Endothelial cell of umbilical vein (primary cell): Measurements from ENCODE around the gene ZNF511. TPM values are rescaled to one million over a fixed set of nuclear protein-coding genes. Genes with fewer than 3 reads are reported as not detected.

ENCODE experiments used
- BruUV-seq: library from RNA; stranded (reverse); fragments of 400-500 nt; replicated peaks from 2 replicates; lab custom pipeline; 2021; lab: Mats Ljungman, UMichigan
- CTCF ChIA-PET: fragments of 300-600, 350-600 bp; sonication (Branson Sonifier 250); formaldehyde crosslinking; loops from one replicate; lab custom pipeline; 2021; ENCODE audit warnings: antibody characterized with exemption, inconsistent platforms; lab: Charles Lee
- POLR2A ChIA-PET: fragments of 300-600, 350-600 bp; sonication (Branson Sonifier 250); formaldehyde crosslinking; loops from one replicate; lab custom pipeline; 2021; ENCODE audit warnings: antibody characterized with exemption, inconsistent platforms; lab: Charles Lee
- DNase-seq: peaks from one replicate; pipeline ENCODE4 v3.0.0-alpha.2; 2011; ENCODE audit warnings: low read depth, low spot score
- FAIRE-seq: peaks from 2 replicates; lab custom pipeline; 2011; peaks lifted over from hg19 to GRCh38; lab: Jason Lieb, UNC
- H2AFZ ChIP-seq: 2 replicates; pipeline ENCODE4 v1.6.0; 2012; ENCODE audit warnings: low read depth, low read length, control low read depth, inconsistent platforms
- H3K27ac ChIP-seq: 2 replicates; pipeline ENCODE4 v1.5.1; 2011; ENCODE audit warnings: low read depth, mild to moderate bottlenecking, control low read depth, low read length, moderate library complexity; ENCODE audit not compliant: insufficient read depth
- H3K27me3 ChIP-seq, 2 experiments: 2 replicates each; pipeline versions ENCODE4 v1.6.0 to v1.6.1; 2011; ENCODE audit warnings: low read length in 2 of 2, mixed read lengths in 1 of 2; ENCODE audit not compliant: control insufficient read depth in 2 of 2, insufficient read depth in 2 of 2
- H3K36me3 ChIP-seq, 2 experiments: 2 replicates in 1 of 2; 3 replicates in 1 of 2; pipeline ENCODE4 v1.5.1; 2011; ENCODE audit warnings: low read length in 2 of 2, mild to moderate bottlenecking in 1 of 2, moderate library complexity in 1 of 2; ENCODE audit not compliant: control insufficient read depth in 2 of 2, insufficient read depth in 2 of 2; ENCODE audit errors: extremely low read depth in 1 of 2
- H3K4me1 ChIP-seq: 3 replicates; pipeline ENCODE4 v1.5.1; 2011; ENCODE audit warnings: mild to moderate bottlenecking, low read length; ENCODE audit not compliant: control insufficient read depth, insufficient read depth; ENCODE audit errors: extremely low read depth
- H3K4me2 ChIP-seq: 2 replicates; pipeline ENCODE4 v1.6.1; 2011; ENCODE audit warnings: low read length, control low read depth, mixed read lengths; ENCODE audit not compliant: insufficient read depth
- H3K4me3 ChIP-seq, 3 experiments: fragments of 200-600 bp in 1 of 3; sonication (generic), shearing (Covaris generic) in 1 of 3; replicated peaks in 1 of 3; 2 replicates each; pipeline ENCODE4 v1.5.1; 2011 to 2016; ENCODE audit warnings: control low read depth in 3 of 3, low read length in 3 of 3, mild to moderate bottlenecking in 2 of 3, inconsistent platforms in 1 of 3, low read depth in 1 of 3, moderate library complexity in 1 of 3; ENCODE audit not compliant: insufficient read depth in 1 of 3
- H3K79me2 ChIP-seq: 2 replicates; pipeline ENCODE4 v1.6.0; 2012; ENCODE audit warnings: low read length, inconsistent platforms; ENCODE audit not compliant: control insufficient read depth, insufficient read depth
- H3K9ac ChIP-seq: replicated peaks from 2 replicates; pipeline ENCODE3; 2011; ENCODE audit warnings: low read length, control low read depth; ENCODE audit not compliant: insufficient read depth; ENCODE audit errors: extremely low read depth
- H3K9me1 ChIP-seq: replicated peaks from 3 replicates; pipeline ENCODE4 v1.6.0; 2011; ENCODE audit warnings: mild to moderate bottlenecking, low read length; ENCODE audit not compliant: control insufficient read depth, insufficient read depth; ENCODE audit errors: extremely low read depth
- H3K9me3 ChIP-seq: replicated peaks from 2 replicates; pipeline ENCODE4 v1.5.1; 2012; ENCODE audit warnings: low read length, inconsistent platforms; ENCODE audit not compliant: control insufficient read depth, insufficient read depth
- H4K20me1 ChIP-seq: replicated peaks from 2 replicates; pipeline ENCODE3; 2011; ENCODE audit warnings: mild to moderate bottlenecking, low read length; ENCODE audit not compliant: control insufficient read depth, insufficient read depth; ENCODE audit errors: extremely low read depth
- CTCF ChIP-seq, 2 donors: IDR thresholded peaks; 1 replicate in 1 of 2; 2 replicates in 1 of 2; pipeline ENCODE4 v1.5.1; 2011; ENCODE audit warnings: low read length in 2 of 2, mild to moderate bottlenecking in 2 of 2, moderate library complexity in 2 of 2, control low read depth in 1 of 2, inconsistent platforms in 1 of 2, low read depth in 1 of 2; ENCODE audit not compliant: insufficient read depth in 1 of 2; ENCODE audit errors: extremely low read depth in 1 of 2
- EZH2 ChIP-seq: IDR thresholded peaks from 2 replicates; pipeline ENCODE4 v1.6.1; 2012; ENCODE audit warnings: borderline replicate concordance, low read depth, mild to moderate bottlenecking, moderate library complexity, low read length, inconsistent platforms; ENCODE audit not compliant: severe bottlenecking
- FOS ChIP-seq: IDR thresholded peaks from 2 replicates; pipeline ENCODE4 v1.6.1; 2011; ENCODE audit warnings: mild to moderate bottlenecking, low read length, moderate library complexity, borderline replicate concordance; ENCODE audit not compliant: insufficient read depth
- JUN ChIP-seq: IDR thresholded peaks from 2 replicates; pipeline ENCODE4 v1.6.1; 2011; ENCODE audit warnings: borderline replicate concordance, low read depth; ENCODE audit not compliant: insufficient read length, insufficient read depth
- MAX ChIP-seq: IDR thresholded peaks from 2 replicates; pipeline ENCODE4 v1.6.1; 2011; ENCODE audit not compliant: insufficient read depth, insufficient read length
- MYC ChIP-seq: IDR thresholded peaks from one replicate; pipeline ENCODE4 v1.6.1; 2011; ENCODE audit warnings: mild to moderate bottlenecking, low read depth, low read length
- POLR2A ChIP-seq: IDR thresholded peaks from 2 replicates; pipeline ENCODE4 v1.6.1; 2012; ENCODE audit warnings: low read depth, mild to moderate bottlenecking, control low read depth, low read length
- POLR2AphosphoS5 ChIP-seq: IDR thresholded peaks from 2 replicates; pipeline ENCODE4 v1.6.1; 2012; ENCODE audit warnings: low read depth, mild to moderate bottlenecking, control low read depth, low read length, moderate library complexity; ENCODE audit not compliant: insufficient read depth
- dilution Hi-C: fragments of 300-500 bp; cut with MboI; formaldehyde crosslinking; loops from one replicate; pipeline ENCODE4 v1.15.0; 2019; ENCODE audit warnings: low sequenced_read_pairs; ENCODE audit not compliant: extremely low pct_ligation_motif_present
- intact Hi-C: fragments of 100-400 bp; cut with micrococcal nuclease; formaldehyde crosslinking; loops from one replicate; pipeline ENCODE4 v1.10.0; 2022
- polyA plus RNA-seq, 4 experiments: library from polyadenylated mRNA; depleted of rRNA in 3 of 4; stranded (reverse) in 3 of 4; unstranded in 1 of 4; fragments of >200 nt; gene quantifications; 2 replicates each; pipeline versions ENCODE4 v1.2.1 to v1.2.3, GENCODE V29; 2011 to 2012; ENCODE audit warnings: missing spikeins in 1 of 4
- total RNA-seq: library from RNA; stranded (reverse); gene quantifications from 2 replicates; pipeline ENCODE4 v1.2.3, GENCODE V29; 2021

The ZNF511 gene
- total and polyA plus RNA-seq, 2 donors (not counting 3 experiments of a cell fraction or from before 2014, with no cell fraction given): 25.6 to 37.9 TPM

GRCh38 chr10:133261726-133262325, 46.9 kb upstream of the ZNF511 start:
- H3K9me1 ChIP-seq: no peaks in the 10 kb centered on the region
- H3K27me3 ChIP-seq: peaks cover 0 to 4% of the 10 kb centered on the region in 2 experiments
- DNase-seq (peak; percentile 16), FAIRE-seq (no peak)
- no peak overlapping the region for H3K9ac ChIP-seq
- peak; percentile 21 for TF ChIP-seq POLR2A
- TF ChIP-seq POLR2AphosphoS5: no peak
- TF ChIP-seq JUN: no peak
- H3K9me3 ChIP-seq: no peaks in the 10 kb centered on the region
- H2AFZ ChIP-seq: peak overlapping the region; percentile 49
- dilution Hi-C loops (no loop called here), intact Hi-C loops (no loop called here)
- H3K27ac ChIP-seq: no peak overlapping the region
- H3K4me2 ChIP-seq: peak overlapping the region; percentile 39
- POLR2A ChIA-PET: no interaction called here
- no TSS peak for BruUV-seq
- H3K4me1 ChIP-seq: peaks cover 26% of the 10 kb centered on the region
- no peaks in the 10 kb centered on the region for H4K20me1 ChIP-seq
- CTCF ChIA-PET: no interaction called here
- H3K79me2 ChIP-seq: no peaks in the 10 kb centered on the region
- no peaks in the 10 kb centered on the region for H3K36me3 ChIP-seq
- H3K4me3 ChIP-seq: peak overlapping the region; percentile 13 to 40 (median 25)

GRCh38 chr10:133262696-133263095, 46.0 kb upstream of the ZNF511 start:
- FAIRE-seq: no peak
- no peak for DNase-seq
- no peak overlapping the region for H3K4me3 ChIP-seq
- H3K9me1 ChIP-seq: no peaks in the 10 kb centered on the region
- no peaks in the 10 kb centered on the region for H3K9me3 ChIP-seq
- no peaks in the 10 kb centered on the region for H4K20me1 ChIP-seq
- no TSS peak for BruUV-seq
- TF ChIP-seq MAX (no peak), MYC (no peak), POLR2A (no peak), JUN (no peak), FOS (no peak), EZH2 (no peak), CTCF (IDR thresholded peaks at IDR 0.05; ENCODE audit: extremely low read depth in 1 of 2, insufficient read depth in 1 of 2, low read depth in 1 of 2, low read length in 2 of 2) (no peak)
- peaks cover 0 to 4% of the 10 kb centered on the region in 2 experiments for H3K27me3 ChIP-seq
- no peaks in the 10 kb centered on the region for H3K79me2 ChIP-seq
- H3K9ac ChIP-seq: no peak overlapping the region
- intact Hi-C loops (no loop called here), dilution Hi-C loops (no loop called here)
- H2AFZ ChIP-seq: no peak overlapping the region
- no peak overlapping the region for H3K27ac ChIP-seq
- H3K4me2 ChIP-seq: no peak overlapping the region
- peaks cover 19% of the 10 kb centered on the region for H3K4me1 ChIP-seq
- CTCF ChIA-PET: no interaction called here
- H3K36me3 ChIP-seq: no peaks in the 10 kb centered on the region
- POLR2A ChIA-PET: no interaction called here
